Thyroid gland (tissue), 4 donors: ENCODE results near the gene IKZF2.

ENCODE experiments used
- CTCF ChIP-seq, 6 experiments: fragments of 200-600 bp in 3 of 6; fragments of 450-650 bp in 3 of 6; sonication (generic) in 3 of 6; IDR thresholded peaks; one replicate each; pipeline ENCODE4 v1.5.1; 2016 to 2019; ENCODE audit warnings: antibody characterized with exemption in 6 of 6, mild to moderate bottlenecking in 2 of 6, inconsistent platforms in 1 of 6, moderate library complexity in 1 of 6
- POLR2A ChIP-seq, 2 donors: fragments of 450-650 bp; IDR thresholded peaks; one replicate each; pipeline ENCODE4 v1.6.1; 2017; ENCODE audit warnings: antibody characterized with exemption in 2 of 2, mild to moderate bottlenecking in 2 of 2, moderate library complexity in 1 of 2

GRCh38 chr2:213015387-213016165 is 135.8 kb downstream of the IKZF2 start:
- TF ChIP-seq CTCF (IDR thresholded peaks at IDR 0.05) (no peak), POLR2A (IDR thresholded peaks at IDR 0.05) (no peak)
